ENCODE measurements around the gene ESRRG. TPM values are rescaled to one million over a fixed set of nuclear protein-coding genes. Genes with fewer than 3 reads are reported as not detected.

ESRRG gene
- total RNA-seq, 2 experiments from 2014 or later, result not detected

DNA sequence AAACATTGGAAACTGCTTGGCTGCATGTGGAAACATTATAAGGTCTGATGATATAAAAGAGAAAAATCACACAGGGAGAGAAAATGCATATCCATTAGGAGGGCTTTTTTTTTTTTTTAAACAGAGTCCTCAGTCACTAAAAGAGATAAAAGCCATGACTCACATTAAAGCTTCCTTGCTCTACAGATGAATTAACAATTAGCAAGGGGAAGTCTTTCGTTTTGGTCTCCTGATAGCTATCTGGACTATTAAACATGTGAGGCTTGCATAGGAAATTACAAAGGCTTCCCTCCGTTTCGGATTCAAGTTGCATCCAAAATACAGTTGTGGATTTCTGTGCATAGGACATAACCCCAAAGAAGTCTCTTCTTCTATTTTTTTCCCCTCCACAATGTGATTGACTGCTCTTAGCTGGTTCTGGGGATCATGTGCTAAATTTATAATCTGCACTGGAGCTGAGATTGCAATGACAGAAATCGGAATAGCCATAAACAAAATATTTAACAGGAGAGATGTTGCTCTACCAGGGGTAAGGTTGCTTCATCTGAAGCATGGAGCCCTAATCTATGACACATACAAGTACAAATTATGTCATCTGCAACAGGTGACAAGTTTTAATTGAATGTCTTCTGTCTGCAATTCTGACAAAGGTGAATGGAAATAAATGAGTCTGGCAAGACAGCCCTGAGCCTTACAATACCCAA, 146.8 kb downstream of the ESRRG start:
- no peak overlapping the region for H3K27ac Mint-ChIP-seq
- no peak for TF ChIP-seq CTCF (IDR thresholded peaks at IDR 0.05)
- DNase-seq (no peak), ATAC-seq (no peak)
- H3K36me3 Mint-ChIP-seq (ENCODE audit: low read depth), result no peaks in the 10 kb centered on the region
- no peaks in the 10 kb centered on the region for H3K4me1 Mint-ChIP-seq (ENCODE audit: low read depth)
- H3K9me3 Mint-ChIP-seq, result peaks cover 1% of the 10 kb centered on the region
- intact Hi-C loops (cut with micrococcal nuclease), result no loop called here
- H3K4me3 Mint-ChIP-seq, result no peak overlapping the region
- ChIA-PET POLR2A (interaction anchor here (0.6 kb wide), 1 partner anchor 361 kb away, joined by 4 read pairs; no protein-coding TSS in a partner anchor), CTCF (no interaction called here)
- no peaks in the 10 kb centered on the region for H3K27me3 Mint-ChIP-seq

DNA sequence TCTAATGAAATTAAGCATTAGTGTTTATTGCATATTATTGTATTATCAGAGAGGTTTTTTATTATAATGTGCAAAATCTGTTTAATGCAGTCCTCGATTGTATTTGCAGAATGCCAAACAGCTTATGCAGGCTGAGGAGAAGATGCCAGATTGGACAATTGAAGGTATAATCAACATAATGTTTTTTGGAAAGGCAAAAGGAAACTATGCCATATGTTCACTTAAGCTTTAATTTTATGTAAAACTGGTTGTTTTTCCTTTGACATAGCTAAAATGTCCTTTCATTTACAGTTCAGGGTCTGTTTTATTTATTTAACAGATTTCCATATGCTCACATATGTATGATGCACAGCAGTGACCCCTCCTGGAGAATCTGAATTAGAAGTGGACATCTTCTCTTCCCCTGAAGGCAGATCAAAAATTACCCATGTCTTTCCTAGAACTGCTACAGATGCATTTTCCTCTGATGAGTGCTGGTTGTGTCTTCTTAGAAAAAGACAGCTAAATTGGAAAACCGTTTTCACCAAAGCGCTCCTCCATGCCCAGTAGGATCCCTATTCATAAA, 156.5 kb downstream of the ESRRG start:
- TF ChIP-seq CTCF (IDR thresholded peaks at IDR 0.05), result no peak
- POLR2A ChIA-PET, result no interaction called here
- DNase-seq (no peak), ATAC-seq (no peak)
- H3K27ac Mint-ChIP-seq, result no peak overlapping the region
- H3K4me1 Mint-ChIP-seq (ENCODE audit: low read depth), result no peaks in the 10 kb centered on the region
- CTCF ChIA-PET, result no interaction called here
- no peaks in the 10 kb centered on the region for H3K27me3 Mint-ChIP-seq
- intact Hi-C loops (cut with micrococcal nuclease), result no loop called here
- H3K4me3 Mint-ChIP-seq, result no peak overlapping the region
- no peaks in the 10 kb centered on the region for H3K36me3 Mint-ChIP-seq (ENCODE audit: low read depth)
- peaks cover 10% of the 10 kb centered on the region for H3K9me3 Mint-ChIP-seq

- Mint-ChIP-seq H3K4me1 (ENCODE audit: low read depth) (no peaks in the 10 kb centered on the region), H3K9me3 (peaks cover 10% of the 10 kb centered on the region), H3K4me3 (no peak overlapping the region), H3K27me3 (no peaks in the 10 kb centered on the region), H3K36me3 (ENCODE audit: low read depth) (no peaks in the 10 kb centered on the region), H3K27ac (no peak overlapping the region)
- no peak for TF ChIP-seq CTCF (IDR thresholded peaks at IDR 0.05)
- intact Hi-C loops (cut with micrococcal nuclease), result no loop called here
- CTCF ChIA-PET, result no interaction called here
- DNase-seq (no peak), ATAC-seq (no peak)
- POLR2A ChIA-PET, result no interaction called here
These were observed 160.1 kb downstream of the ESRRG start for GRCh38 chr1:216563087-216563486.

DNA sequence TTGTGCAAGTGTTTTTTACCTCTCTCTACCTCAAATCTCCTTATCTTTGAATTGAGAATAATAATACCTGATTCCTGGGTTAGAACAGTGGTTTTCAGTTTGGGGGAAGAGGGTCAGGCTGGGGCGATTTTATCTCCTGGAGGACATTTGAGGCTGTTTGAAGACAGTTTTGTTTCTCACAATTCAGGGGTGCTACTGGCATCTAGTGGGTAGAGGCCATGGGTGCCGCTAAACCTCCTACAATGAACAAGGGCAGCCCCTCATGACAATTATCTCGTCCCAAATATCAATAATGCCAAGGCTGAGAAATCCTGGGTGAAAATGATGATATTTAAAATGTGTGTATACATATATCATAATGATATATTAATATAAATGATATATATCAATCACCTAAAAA, 160.8 kb downstream of the ESRRG start:
- peaks cover 13% of the 10 kb centered on the region for H3K9me3 Mint-ChIP-seq
- no peaks in the 10 kb centered on the region for H3K36me3 Mint-ChIP-seq (ENCODE audit: low read depth)
- no peaks in the 10 kb centered on the region for H3K4me1 Mint-ChIP-seq (ENCODE audit: low read depth)
- H3K27ac Mint-ChIP-seq, result no peak overlapping the region
- CTCF ChIA-PET, result no interaction called here
- intact Hi-C loops (cut with micrococcal nuclease), result no loop called here
- POLR2A ChIA-PET, result no interaction called here
- no peak for TF ChIP-seq CTCF (IDR thresholded peaks at IDR 0.05)
- no peaks in the 10 kb centered on the region for H3K27me3 Mint-ChIP-seq
- DNase-seq (no peak), ATAC-seq (no peak)
- no peak overlapping the region for H3K4me3 Mint-ChIP-seq

DNA sequence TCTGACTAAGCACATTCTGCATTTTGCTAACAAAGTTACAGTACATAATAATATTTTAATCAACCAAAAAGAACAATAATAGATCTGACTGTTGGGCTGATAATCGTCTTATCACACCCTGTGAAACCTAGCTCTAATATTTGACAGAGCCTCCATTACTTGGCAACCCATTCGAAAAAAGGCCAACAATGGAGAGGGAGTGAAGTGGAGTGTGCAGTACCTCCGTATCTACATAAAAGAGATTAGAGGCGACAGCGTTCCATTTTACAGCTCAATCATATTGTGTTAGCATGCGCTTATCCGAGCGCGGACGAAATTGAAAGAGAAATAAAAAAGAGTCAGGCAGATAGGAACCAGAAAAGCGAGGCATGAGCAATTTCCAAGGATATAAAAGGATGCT, 162.7 kb downstream of the ESRRG start:
- Mint-ChIP-seq H3K36me3 (ENCODE audit: low read depth) (no peaks in the 10 kb centered on the region), H3K4me1 (ENCODE audit: low read depth) (no peaks in the 10 kb centered on the region), H3K27me3 (no peaks in the 10 kb centered on the region), H3K4me3 (no peak overlapping the region), H3K27ac (no peak overlapping the region), H3K9me3 (peaks cover 9% of the 10 kb centered on the region)
- intact Hi-C loops (cut with micrococcal nuclease), result no loop called here
- POLR2A ChIA-PET, result no interaction called here
- no peak for ATAC-seq
- no peak for TF ChIP-seq CTCF (IDR thresholded peaks at IDR 0.05)
- CTCF ChIA-PET, result no interaction called here
- no peak for DNase-seq
